Stimulated activated CD8-positive, alpha-beta memory T cell treated with anti-CD3 and anti-CD28 coated beads, Interleukin-12 subunit alpha, Interleukin-12 subunit beta, amount 100 ng/mL, for 4 hours (primary cell): ENCODE measurements around the gene CHCHD2.
A peak's percentile ranks its signal among the peaks of the same experiment; 100 is the strongest.
"Not testable (repeated sequence)": the region's sequence is repeated elsewhere in the genome, so short reads cannot be mapped to it uniquely, and the experiment has no call there.

Experiments
- DNase-seq: peaks from one replicate; pipeline ENCODE4 v3.0.0-alpha.2; 2020; ENCODE audit warnings: low read depth

The CHCHD2 gene

DNA sequence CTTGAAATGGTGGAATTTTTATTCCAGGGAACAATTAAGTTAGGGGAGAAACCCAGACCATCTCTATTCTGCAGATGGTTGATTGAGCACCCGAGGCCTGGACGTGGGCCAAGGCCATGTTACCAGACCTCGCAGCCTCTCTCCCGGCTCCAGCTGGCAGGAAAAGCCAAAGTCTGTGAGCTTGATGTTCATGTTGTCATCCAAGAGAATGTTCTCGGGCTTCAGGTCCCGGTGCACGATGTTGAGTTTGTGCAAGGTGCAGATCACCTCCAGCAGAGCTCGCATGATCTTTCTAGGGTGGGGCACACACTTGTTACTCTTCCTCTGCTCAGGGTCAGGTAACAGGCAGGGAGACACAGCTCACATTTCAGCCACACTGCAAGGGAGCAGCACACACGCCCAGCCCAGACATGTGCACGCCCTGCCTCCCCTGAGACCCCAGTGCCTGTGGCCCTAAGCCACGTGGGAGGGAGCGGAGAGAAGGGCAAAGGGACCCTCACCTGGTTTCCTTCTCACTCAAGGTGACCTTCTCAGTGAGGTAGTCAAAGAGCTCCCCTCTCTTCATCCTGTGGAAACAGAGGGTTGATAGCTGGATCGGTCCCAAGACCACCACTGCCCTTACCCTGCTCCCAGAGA is 23.0 kb downstream of the CHCHD2 start:
- DNase-seq = no peak

DNA sequence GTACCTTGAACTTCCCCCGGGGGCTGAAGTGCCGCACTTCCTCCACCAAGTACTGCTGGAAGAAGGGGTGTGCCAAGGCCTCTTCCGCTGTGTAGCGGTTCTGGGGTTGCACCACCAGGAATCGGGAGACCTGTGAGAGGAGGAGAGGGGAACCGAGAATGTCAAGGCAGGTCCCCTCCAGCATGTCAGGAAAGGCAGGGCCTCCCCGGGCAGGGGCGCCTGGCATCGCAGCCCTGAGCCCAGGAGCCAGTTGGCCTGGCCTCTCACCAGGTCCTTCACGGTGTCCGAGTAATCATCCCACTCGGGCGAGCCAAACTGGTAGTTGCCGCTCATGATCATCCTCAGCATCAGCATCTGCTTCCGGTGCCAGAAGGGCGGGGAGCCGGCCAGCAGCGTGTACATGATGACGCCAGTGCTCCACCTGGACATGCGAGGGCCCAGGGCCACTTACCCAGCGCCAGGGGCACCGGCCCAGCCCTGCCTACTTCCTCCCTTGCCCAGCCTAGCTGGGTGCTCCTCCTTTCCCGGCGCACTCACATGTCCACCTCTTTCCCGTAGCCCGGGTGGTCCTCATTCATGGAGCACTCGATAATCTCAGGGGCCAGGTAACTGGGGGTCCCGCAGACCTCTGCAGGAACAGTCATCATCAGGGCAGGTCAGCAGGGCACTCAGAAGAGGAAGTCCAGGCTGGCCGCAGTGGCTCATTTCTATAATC is 24.5 kb downstream of the CHCHD2 start:
- no peak for DNase-seq

DNA sequence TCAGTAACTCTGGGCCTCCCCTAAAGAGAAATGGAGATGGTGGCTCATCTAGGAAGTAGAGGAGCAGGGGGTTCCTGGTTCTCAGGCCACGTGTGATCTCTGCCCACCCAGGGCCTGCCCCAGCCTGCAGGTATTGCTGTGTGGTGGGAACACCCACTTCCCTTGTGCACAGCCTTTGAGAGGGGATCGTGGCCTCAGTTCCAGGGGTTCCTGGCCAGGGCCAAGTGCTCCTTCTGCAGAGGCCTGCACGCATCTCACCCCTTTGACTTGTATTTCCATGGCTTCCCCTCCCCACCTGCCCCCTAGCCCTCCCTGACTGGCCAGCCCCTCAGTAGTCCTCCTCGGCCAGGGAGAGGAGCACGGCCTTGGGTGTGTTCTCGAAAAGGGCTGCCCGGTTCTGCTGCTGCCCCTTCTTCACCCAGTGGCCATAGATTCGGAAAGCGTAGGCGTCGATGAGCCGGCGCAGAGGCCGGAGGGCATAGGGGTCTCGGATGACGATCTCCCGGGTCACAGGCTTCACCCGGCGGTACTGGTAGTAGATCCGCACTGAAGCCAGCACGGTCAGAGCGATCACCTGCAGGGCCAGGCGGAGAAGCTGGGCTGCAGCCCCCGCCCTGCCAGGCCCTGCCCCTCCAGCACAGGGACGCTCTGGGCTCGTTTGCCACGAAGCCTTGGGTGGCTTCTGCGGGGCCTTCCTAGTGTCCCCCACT is 25.4 kb downstream of the CHCHD2 start:
- DNase-seq = not testable (repeated sequence)

DNA sequence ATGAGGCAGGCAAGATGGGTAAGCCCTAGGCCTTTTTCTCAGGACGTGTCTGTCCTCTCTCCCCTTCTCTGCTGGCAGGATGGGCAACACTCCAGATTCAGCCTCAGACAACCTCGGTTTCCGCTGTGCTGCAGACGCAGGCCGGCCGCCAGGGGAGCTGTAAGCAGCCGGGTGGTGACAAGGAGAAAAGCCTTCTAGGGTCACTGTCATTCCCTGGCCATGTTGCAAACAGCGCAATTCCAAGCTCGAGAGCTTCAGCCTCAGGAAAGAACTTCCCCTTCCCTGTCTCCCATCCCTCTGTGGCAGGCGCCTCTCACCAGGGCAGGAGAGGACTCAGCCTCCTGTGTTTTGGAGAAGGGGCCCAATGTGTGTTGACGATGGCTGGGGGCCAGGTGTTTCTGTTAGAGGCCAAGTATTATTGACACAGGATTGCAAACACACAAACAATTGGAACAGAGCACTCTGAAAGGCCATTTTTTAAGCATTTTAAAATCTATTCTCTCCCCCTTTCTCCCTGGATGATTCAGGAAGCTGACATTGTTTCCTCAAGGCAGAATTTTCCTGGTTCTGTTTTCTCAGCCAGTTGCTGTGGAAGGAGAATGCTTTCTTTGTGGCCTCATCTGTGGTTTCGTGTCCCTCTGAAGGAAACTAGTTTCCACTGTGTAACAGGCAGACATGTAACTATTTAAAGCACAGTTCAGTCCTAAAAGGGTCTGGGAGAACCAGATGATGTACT is 26.7 kb downstream of the CHCHD2 start:
- no peak for DNase-seq

DNA sequence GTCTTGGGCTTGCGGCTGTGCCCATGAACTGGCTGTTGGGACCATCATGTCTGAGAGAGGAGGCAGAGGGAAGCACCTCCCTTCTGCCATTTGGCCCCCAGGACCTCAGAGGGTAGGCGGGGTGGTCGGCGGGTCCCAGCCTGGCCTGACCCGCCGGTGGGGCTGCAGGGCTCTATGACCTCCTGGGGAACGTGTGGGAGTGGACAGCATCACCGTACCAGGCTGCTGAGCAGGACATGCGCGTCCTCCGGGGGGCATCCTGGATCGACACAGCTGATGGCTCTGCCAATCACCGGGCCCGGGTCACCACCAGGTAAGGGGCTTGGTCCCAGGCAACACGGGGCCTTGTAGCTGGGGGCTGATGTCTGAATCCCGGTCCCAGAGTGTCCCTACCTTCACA is 28.1 kb downstream of the CHCHD2 start:
- no peak for DNase-seq

- no peak for DNase-seq
Measured at GRCh38 chr7:56077681-56078080, 28.6 kb downstream of the CHCHD2 start.

DNA sequence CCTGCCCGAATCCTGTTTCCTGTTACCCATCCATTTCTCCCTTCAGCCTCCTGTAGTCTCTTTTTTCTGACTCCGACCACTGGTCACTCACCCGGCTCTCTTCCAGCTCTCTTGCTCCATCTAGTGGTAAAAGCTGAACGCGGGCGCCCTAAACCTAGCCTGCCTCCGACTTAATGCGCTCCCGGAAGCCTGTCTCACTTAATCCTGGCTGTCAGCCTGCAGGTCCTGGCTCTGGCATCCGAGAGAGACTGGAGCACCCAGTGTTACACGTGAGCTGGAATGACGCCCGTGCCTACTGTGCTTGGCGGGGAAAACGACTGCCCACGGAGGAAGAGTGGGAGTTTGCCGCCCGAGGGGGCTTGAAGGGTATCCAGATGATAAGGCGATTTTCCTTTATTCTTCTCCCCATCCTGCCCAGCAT is 31.9 kb downstream of the CHCHD2 start:
- peak; percentile 25 for DNase-seq

- DNase-seq = not testable (repeated sequence)
Measured at GRCh38 chr7:56066376-56066775, 39.9 kb downstream of the CHCHD2 start.

- peak; percentile 88 for DNase-seq
Measured at GRCh38 chr7:56063882-56064625, 42.2 kb downstream of the CHCHD2 start, which contains the start of gene SUMF2. SUMF2 (plus strand) TSS chr7:56064286; CDS start chr7:56064312, 26 bp downstream.

DNA sequence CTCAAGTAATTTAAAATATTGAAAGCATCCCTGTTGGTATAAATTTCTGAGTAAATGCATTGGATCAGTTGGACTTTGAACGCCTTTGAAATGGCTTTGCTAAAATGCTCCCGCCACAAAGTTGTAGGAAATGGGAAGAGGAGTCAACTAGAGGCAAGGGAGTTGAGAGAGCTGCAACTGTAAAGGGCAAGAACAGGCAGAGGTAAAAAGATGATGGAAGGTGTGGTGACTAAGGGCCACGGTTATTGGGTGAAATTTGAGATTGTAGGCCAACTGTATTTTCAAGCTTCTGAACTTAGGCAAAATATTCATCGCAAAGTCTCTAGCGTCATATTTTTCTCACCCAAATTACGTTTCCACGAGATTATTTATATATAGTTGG is 42.8 kb downstream of the CHCHD2 start:
- no peak for DNase-seq

DNA sequence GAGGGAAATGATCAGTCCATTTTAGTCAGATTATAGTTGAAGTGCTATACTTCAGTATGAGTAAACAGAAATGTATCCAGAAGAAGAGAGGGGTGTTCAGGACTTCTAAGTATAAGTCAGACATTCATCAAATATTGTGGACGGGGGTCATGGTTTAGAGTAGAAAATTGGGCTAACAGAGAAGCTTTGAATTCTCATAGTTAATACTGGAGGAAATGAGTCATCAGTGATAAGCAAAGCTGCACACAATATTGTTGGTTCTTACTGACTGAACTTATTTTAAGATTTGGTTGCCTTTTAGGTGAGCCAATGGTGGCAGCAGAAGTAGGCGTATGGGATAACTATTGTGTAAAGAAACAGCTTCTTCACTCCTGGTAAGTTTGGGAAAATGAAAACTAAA is 43.9 kb downstream of the CHCHD2 start:
- DNase-seq = no peak

DNA sequence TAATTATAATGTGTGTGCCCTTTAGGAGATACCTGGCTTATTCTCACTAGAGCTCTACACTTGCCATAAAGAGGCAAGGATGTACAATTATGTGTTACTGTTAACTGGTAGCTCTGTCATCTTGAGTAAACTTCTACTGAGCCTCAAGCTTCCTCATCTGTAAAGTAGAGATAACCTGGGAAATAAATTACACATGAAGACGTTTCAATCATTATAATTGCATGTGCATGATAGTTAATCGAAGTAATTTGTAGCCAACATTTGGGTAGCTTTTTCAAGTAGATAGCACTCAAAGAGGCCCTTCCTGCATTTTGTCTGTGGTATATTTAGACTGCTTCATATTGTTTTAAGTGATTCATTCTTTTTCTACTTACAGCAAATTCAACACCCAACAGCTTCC is 52.3 kb downstream of the CHCHD2 start:
- no peak for DNase-seq

DNA sequence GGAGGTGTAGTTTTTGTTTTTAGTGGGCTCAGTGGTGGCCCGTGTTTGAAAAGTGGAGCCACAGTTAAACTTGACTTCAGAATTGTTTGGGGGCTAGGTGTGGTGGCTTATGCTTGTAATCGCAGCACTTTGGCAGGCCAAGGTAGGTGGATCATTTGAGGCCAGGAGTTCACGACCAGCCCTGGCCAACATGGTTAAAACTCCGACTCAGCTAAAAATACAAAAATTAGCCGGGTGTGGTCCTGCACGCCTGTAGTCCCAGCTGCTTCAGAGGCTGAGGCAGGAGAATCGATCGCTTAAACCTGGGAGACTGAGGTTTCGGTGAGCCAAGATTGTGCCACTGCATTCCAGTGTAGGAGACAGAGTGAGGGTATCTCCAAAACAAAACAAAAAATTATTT is 52.9 kb downstream of the CHCHD2 start:
- no peak for DNase-seq
